A204.1 (cell line): Measurements from ENCODE around the gene TRPV4.

Experiments used
- FAIRE-seq: peaks from 2 replicates; lab custom pipeline; 2012; peaks lifted over from hg19 to GRCh38; lab: Jason Lieb, UNC

TRPV4 gene

DNA sequence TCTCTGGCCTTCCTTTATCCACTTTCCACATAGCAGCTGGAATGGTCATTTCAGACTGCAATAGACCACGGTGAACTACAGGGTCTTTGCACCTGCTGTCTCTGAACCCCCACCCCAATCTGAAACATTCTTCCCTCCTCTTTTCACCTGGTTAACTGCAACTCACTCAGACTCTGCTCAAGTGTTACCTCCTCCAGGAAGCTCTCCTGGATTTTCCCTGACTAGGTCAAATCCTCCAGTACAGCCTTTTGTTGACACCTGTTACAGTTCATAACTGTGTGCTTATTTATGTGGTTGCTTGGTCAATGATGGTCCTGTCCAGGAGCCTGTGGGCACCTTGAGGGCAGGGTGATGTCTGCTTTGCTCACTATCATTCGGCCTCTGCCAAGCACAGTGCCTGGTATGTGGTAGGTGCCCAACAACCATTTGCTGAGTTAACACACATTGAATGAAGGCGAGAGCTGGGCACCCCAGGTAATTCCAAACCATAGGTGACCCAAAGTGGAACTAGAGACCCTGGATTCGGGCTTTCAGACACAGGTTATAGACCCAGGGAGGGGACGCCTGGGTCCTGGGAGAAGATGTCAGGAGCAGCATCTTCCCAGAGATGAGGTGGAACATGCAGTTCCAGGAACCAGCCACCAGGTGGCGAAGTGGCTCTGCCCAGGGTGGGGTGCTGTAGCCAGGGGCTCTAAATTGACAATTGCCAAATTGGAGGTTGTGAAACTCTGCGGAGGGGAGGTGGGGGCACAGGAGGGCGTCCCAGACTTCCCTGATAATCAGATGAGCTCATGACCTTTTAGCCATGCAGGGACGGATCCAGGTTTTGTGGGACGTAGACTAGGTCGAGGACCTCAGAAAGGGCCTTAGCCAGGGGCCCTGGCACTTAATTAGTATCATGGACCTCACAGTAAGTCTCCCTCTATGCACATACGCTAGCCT lies 28.1 kb downstream of the TRPV4 start:
- FAIRE-seq: no peak

DNA sequence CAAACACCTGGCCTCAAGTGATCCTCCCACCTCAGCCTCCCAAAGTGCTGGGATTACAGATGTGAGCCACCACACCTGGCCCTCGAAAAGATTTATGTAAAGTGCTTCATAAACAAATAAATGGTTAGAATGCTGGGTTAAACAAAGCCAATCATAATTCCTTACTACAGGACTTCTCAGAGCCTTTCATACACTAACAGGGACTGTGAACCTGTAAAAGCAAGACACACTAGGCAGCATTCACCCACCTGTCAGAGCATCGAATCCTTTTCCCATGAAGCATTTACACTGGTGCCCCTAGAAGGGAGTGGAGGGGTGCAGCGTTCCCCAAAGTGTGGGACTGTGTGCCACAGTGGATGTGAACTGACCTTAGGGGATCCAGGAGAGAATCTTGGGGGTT lies 29.5 kb downstream of the TRPV4 start:
- FAIRE-seq: no peak

DNA sequence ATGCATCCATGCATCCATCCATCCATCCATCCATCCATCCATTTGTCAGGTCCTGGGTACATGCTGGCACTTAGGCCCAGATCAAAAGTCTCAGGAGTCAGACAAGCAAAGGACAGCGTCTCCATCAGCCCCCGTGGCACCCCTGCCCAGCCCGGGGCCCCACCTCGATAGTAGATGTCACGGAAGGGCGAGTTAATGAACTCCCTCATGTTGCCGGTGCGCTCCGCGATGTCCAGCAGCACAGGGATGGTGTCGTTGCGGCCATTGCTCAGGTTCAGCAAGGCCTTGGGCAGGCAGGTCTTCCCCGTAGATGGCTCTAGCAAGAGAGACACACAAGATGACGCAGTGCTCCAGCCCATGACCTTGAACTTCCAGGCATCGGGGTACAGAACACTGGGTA lies 30.4 kb downstream of the TRPV4 start:
- FAIRE-seq: no peak

DNA sequence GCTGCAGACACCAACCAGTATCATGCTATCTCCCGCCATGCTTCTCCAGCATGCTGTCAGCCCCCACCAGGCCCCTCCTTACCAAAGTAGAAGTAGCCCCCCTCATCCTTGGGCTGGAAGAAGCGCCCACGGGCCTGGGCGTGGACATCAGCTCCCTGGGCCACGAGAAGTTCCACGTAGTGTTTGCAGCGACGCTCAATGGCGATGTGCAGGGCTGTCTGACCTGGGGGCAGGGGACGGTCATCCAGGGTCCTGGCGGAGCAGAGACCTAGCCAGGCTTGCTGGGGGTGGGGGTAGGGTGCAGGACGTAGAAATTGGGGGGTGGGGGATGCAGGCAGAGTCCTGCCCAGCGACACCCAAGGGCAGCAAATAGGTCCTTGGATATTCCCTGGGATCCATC lies 32.7 kb downstream of the TRPV4 start:
- no peak for FAIRE-seq

DNA sequence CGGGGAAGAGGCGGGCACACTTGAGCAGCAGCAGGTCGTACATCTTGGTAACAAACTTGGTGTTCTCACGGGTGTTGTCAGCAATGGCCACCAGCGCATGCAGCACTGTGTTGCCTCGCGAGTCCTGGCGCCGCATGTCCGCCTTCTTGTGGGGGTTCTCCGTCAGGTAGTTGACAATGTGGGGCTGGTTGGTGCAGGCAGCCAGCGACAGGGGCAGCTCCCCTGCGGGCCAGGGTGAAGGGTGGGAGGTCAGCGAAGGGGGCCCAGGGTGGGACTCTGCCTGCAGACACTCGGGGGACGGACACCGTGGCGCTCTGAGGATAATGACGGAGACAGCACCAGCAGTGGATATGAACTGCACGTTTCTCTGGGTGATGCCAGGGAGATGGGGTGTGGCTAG lies 34.5 kb downstream of the TRPV4 start:
- no peak for FAIRE-seq

DNA sequence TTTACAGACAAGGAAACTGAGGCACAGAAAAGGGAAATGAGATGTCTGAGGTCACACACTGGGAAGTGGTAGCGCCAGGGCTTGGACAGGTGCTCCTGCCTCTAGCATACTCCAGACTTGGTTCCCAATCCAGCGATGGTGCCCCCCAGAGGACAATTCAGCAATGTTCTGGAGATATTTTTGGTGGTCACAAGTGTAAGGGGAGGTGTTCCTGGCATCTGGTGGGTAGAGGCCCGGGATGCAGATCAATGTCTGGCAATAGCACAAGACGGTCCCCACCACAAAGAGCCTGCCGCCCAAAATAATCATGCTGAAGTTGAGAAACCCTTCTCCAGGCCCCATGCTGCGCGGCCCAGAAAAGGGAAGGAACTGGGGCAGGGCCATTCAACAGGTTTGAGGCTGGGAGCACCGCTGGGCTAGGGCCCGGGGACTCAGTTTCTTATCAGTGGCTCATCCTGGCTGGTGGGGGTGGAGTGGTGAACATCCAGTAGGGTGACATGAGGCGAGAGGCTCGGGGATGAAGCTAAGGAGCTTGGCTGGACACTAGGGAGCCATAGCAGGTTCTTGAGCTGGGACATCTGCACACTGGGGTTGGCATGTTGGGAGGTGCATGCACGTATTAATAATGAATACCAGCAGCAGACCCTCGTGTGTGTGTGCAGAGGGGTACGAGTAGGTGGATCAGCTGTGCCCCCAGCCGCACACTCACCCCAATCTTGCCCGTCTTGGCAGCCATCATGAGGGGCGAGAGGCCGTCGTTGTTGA lies 35.1 kb downstream of the TRPV4 start:
- no peak for FAIRE-seq

DNA sequence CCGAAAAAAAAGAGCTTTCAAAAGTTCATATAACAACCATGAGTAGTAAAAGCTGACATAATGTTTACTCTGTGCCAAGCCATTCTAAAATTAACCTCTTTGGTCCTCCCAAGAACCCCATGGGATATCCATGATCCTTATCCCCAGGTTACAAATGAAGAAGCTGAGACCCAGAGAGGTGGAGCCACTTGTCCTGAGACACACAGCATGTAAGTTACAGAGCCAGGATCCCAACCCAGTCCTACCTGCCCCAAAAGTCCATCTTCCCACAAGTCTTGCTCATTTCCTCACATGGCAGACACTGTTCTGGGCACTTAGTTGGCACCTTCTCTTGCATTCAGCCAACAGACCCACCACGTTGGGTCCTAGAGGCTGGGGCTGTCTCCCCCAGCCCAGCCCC lies 37.1 kb downstream of the TRPV4 start:
- no peak for FAIRE-seq

DNA sequence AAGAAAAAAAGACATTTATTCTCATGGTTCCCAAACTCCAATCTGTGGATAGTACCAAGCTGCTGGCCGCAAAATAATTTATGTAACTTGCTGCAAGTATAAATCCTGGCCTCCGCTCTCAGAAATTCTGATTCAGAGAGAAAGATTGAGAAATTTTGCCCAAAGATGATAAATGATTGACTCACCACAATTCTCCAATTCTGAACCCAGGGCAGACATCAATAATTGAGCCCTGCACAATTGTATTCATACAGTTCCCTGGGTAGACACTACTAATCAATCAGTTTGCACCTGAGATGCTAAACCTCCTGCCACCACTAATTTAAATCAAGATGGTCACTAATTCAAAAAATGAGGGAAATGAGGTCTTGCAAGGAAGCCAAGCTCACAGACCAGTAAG lies 38.2 kb downstream of the TRPV4 start:
- no peak for FAIRE-seq

DNA sequence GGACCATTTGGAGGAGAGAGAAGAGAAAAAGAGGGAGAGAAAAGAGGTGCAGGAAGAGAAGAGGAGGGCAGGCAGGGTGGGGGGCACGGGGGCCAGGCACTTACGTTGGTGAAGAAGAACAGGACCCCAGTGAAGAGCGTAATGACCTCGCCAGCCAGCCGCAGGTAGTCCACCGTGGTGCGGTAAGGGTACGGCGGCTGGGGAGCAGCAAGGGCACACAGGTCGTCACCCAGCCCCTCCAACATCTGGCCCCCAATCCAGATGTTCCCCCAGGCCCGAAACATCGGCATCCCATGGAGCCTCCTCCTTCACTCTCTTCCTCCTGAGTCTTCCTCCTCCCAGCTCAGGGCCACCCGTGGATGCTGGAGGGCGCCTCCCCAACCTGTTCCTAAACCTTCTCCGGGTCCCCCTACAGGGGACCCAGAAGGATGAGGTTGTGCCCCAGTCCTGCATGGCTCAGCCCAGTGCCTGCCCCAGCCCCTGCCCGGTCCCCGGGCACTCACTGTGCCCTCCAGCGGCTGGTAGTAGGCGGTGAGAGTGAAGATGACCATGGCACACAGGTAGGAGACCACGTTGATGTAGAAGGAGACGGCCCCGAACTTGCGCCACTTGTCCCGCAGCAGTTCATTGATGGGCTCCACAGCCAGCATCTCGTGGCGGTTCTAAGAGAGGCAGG lies 39.2 kb downstream of the TRPV4 start:
- FAIRE-seq: no peak

DNA sequence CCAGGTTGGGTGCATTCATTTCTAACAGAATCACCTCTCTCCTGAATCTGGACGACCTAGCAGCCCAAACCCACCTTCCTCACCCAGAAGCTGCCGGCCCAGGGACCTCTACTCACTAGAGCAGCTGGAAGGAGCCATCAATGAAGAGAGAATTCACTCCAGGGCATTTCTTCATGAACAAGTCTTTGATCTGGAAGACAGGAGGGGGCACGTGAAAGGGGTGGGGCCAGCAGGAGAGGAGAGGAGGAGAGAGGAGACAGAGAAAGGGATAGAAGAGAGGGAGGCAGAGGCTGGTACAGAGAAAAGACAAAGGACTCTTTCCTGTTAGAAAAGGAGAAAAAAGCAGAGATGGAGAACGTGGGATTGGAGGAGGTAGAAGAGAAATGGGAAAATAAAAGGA lies 39.8 kb downstream of the TRPV4 start:
- no peak for FAIRE-seq

DNA sequence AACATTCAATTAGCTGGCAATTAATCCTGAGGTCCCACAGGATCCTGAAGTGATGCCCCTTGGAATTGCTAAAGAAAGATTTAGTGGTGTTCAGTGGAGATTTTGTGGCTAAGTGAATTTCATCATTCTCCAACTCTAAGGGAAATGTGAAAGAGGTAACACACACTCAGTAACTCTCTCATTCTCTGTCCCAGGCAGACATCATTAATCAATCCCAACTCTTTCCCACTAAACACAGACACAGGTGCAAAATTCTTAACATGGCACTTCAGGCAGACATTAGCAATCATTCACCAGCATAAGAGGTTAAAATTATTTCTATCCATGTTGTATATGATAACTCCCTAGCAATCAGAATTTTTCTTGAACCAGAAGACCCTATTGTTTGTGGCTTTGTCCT lies 40.2 kb downstream of the TRPV4 start:
- no peak for FAIRE-seq

DNA sequence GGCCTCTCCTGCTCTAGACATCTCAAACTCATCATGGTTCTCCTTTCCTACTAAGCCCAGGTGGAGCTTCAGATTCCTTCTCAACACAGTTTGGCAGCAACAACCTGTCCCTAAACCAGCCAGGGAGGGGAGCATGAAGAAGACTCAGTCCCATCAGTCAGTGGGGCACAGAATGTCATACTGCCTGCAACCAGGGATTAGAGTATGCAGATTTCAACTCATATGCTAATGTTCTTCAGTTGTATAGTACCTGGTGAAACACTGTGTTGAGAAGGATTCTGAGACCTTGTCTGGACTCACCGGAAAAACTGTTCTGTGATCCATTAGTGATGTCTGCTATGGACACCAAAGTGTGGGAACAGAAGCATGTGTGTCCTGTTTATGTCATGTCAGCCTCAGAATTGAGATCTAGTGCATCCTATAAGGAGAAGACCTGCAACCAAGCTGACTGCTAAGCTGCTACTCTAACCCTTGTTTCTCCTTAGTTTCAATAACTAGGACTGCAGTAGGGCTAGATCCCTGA lies 43.6 kb downstream of the TRPV4 start:
- FAIRE-seq: no peak

DNA sequence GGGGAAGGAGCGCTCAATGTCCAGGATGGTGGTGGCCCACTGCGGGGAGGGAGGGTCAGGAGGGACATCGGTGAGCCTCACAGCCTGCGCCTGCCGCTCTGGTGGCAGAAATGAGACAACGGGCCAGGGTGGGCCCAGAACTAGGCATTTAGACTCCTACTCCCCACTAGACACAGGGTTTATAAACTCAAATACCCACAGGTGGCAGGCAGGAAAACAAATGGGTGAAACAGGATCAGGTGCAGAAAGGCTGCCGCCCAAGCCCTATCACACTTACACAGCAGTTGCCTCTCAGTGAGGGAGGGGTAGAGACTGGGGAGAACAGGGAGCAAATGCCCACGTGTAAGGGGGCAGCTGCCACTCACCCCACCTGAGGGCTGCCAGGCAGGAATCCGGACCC lies 46.4 kb downstream of the TRPV4 start:
- FAIRE-seq: no peak

DNA sequence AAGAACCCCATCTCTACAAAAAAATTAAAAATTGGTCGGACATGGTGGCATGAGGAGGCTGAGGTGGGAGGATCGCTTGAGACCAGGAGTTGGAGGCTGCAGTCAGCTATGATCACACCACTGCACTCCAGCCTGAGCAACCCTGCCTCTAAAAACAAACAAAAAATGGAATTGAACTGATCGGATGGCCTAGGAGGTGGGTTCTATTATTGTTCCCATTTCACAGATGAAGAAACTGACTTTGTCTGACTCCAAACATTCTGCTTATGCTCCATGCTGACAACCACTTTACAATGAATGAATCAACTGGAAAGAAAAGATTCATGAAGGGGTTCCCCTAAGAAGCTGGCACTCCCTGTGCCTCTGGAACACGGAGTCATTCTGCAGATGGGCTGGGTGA lies 47.3 kb downstream of the TRPV4 start:
- no peak for FAIRE-seq

DNA sequence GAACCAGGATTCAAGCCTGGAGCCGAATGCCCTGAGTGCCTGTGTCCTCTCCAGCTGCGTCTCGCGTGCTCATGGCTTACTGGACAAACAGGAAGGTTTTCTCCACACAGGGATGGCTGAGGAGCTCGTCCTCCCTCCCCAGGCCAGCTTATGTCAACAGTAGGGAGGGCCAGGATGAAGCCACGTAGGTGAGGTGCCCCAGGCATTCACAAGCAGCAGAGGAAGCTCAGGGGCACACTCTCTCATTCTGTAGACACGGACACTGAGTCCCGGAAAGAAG lies 49.3 kb downstream of the TRPV4 start:
- no peak for FAIRE-seq

DNA sequence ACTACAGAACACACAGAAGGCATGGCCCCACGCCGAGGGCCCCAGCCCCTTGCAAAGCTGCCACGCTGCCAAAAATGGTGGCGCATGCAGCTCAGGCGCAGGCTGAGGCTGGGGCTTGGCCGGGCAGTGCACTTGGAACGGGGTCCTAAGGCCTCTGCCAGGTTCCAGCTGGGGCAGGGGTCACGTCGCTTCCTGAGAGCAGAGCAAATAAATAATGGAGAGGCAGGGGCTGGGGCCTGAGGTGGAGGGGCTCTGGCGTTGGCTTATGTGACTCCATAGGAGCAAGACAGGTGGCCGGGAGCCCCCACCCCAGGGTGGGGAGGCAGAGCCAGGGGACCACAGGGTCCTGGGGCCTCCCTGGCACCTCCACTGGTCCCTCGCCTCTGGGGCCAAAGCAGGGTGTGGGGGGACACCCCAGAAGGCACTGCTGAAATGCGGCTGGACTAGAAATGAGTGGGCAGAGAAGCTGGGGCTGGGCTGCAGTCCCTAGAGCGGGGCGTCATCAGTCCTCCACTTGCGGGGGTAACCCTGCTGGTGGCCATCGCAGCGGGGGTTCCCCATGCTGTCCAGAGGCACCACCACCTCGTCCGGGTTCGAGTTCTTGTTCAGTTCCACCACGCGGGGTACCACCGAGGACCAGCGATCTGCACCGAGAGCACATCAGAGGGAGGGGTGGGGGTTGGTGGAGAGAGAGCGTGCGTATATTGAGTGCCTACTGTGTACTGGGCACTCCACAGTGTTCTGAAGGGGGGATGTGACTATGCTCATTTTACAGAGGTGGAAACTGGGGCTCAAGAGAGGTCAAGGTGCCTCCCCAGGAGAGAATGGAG lies 49.8 kb downstream of the TRPV4 start:
- no peak for FAIRE-seq

DNA sequence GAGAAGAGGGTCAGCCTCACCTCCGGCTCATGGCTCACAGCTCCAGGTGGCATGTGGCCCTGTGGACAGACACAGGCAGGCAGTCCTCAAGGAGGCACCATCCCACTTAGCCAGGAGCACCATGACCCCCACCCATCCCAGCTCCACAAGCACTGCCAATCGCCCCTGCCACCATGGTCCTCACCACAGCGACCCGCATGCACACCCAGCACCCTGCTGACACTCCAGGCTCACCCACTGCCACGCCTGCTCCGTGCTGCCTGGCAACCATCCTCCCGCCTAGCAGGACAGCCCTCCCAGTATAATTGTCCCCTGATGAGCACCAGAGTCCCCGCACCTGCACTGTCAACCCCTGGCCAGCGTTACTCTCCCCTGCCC lies 50.9 kb downstream of the TRPV4 start:
- no peak for FAIRE-seq

DNA sequence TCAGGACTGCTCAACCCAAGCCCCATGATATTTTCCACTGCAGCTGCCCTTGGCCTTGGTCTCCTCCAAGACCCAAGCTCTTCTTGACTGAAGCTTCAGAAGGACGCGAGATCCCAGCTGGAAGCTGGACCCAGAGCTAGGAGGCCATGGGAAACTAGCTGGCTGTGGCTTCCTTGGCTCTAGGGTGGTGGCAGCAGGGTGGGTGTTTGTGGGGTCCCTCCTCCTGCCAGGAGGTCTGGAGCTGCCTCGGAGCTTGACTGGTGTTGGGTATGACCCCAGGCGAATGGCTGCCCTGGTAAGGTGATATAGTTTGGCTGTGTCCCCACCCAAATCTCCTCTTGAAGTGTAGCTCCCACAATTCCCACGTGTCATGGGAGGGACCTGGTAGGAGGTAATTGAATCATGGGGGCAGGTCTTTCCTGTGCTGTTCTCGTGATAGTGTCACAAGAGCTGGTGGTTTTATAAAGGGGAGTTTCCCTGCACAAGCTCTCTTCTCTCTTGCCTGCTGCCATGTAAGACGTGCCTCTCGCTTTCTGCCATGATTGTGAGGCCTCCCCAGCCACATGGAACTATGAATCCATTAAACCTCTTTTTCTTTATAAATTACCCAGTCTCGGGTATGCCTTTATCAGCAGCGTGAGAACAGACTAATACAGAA lies 51.4 kb downstream of the TRPV4 start:
- FAIRE-seq: no peak

DNA sequence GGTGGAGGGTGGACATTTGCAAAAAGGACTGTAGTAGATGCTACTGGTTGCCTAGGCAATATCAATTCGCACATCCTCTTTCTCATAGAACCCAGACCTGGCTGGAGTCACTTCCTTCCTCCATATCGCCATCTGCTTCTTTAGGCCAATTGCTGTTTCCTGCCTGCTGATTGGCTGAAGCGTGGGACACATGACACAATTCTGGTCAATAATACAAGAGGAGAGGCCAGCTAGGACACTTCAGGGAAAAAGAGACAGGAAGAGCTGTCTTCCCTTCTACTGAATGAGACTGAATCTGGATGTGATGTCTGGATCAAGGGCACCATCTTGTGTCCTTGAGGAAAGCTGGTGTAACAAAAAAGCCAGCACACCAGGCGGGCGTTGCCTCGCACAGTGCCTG lies 53.8 kb downstream of the TRPV4 start:
- no peak for FAIRE-seq

DNA sequence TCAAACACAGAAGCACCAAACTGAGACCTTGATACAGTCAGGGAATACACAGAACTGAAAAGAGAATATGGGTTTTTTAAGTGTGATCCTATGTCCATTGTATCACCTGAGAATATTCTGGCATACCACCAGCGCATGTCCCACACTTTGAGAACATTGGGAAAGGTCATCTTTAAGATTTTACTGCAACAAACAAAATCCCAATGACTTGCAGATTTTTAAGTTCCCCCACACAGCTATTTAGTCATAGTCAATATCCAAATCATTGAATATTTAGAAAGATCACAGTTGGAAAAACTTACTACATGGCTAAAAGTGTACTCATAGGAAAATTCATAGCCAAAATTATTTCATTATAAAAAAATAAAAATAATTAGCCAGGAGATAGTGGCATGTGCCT lies 54.5 kb downstream of the TRPV4 start:
- no peak for FAIRE-seq

DNA sequence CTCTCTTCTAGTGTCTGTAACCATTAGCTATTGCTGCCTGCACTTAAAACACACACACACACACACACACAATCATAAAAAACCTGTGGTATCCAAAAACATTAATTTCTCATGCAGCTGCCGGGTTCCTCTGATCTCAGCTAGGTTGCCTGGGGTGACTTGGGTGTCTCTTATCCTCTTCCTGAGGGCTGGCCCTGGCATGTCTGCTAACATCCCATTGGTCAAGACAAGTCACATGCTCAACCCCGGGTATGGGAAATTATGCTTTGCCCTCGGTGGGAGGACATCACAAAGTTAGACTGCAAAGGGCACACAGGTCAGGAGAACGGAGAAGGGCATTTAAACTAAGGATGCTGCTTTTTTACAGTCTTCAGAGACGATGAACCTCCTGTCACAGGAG lies 55.7 kb downstream of the TRPV4 start:
- FAIRE-seq: no peak

DNA sequence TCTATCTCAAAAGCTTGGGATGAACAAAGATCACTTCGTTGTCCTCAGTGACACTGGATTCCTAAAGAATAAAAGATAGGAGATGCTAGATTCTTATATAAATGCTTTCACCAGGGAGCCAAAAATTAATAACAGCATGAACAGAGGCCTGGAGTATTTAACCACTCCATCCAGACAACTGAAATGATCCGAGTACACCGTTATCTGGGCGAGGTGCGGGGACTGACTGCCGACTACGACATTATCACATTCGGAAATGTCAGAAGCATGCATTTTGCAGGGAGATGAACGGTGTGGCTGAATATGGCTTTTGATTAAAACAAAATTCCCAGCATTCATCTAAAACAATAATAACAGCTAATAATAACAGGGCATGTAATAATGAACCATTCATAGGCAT lies 56.6 kb downstream of the TRPV4 start:
- no peak for FAIRE-seq
